A172 (cell line): ENCODE data around the gene ARHGEF7. TPM values are rescaled to one million over a fixed set of nuclear protein-coding genes. Genes with fewer than 3 reads are reported as not detected.

ENCODE experiments used
- DNase-seq: peaks from one replicate; pipeline ENCODE4 v3.0.0-alpha.2; 2015; ENCODE audit warnings: low spot score
- total RNA-seq: library from RNA; depleted of rRNA; stranded (reverse); fragments of >200 nt; shearing (Covaris generic); gene quantifications from 2 replicates; pipeline ENCODE4 v1.2.3, GENCODE V29; 2014

Gene ARHGEF7
- total RNA-seq, 1 experiment from 2014 or later: 26.9 TPM

DNA sequence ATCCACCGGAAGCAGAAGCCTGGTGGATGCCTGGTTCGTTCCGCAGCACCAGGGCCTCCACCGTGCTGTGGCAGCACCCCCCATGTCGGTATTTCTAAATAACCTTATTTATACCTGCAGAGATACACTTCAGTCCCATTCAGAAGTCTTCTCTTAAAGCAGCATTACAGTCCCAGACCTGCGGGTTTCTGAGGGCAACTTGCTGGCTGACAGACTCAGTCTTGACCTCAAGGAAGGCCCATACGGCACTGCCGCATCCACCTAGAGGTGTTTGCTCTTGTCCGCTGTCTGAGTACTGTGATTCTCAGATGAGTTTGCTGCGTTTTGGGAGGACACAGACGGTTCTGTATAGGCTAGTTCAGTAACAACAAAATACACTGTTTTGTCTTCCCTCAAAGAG lies 188.4 kb downstream of the ARHGEF7 start:
- no peak for DNase-seq

DNA sequence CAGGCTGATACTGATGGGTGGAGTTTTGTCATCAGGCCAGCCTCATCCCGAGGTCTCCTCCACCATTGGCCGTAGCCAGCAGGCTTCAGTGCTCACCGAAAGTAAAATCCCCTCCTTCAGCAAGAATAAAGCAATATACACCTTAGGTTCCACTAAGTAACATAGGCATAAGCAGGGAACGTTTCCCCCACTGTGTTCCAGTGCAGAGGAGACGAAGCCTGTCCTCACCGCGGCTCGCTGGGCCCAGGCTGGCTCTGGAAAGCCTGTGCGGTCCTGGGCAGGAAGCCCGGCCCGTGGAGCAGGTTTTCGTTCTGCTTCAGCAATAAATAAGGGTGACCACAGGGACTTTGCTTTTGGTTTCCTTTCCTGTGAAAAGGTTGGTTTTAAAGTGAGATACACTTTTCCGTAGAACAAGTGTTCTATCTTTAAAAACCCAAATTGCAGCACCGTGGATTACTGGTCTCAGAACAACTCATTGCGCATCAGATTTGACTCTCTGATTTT lies 189.0 kb downstream of the ARHGEF7 start:
- no peak for DNase-seq

DNA sequence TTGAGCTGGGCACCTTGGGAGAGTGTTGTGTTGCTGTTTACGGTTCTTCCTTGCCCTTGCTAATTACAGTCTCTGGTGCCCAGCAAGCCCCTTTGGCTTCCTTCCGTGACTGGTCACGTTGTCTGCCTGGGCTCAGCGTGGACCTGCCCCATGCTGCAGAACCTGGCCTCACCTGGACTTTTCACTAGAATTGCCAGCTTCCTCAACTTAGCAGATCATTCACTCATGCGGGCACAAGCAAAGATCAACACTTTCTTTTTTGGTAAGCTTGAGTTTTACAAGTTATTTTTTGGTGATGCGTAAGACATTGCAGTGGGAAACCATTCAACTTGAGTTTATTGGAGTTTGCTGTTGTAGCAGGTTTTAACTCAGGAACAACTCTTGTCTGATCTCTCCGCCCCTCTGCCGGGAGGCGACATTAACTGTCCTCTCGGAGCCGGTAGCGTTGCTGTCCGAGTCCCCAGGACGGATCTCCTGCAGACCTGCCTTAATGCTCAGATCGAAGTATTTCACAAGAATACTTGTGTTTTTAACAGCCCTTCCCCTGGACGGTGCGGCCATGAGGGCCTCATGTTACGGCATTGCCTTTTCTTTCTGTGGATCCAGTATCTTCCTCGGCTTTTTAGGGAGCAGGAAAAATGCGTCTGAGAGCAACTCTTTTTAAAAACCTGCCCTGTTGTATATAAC lies 189.6 kb downstream of the ARHGEF7 start:
- no peak for DNase-seq

DNA sequence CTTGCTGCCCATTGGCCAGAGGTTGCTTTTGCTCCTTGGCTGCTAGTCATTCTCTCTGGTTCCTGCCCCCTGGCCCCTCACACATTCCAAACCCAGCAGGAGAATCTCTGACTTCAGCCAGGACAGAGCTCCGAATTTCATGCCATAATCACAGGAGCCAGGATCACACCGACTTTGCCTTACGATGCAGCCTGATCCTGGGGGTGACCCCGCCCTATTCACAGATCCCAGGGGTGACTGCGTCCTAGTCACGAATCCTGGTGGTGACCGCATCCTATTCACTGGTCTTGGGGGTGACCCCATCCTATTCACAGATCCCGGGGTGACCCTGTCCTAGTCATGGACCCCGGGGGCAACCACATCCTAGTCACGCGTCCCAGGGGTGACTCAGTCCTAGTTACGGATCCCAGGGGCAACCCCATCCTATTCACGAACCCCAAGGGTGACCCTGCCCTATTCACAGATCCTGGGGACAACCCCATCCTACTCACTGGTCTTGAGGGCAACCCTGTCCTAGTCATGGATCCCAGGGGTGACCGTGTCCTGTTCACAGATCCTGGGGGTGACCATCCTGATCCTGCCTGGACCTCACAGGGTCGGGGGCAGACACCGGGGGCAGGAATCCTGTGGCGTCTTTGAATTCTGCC lies 198.0 kb downstream of the ARHGEF7 start:
- no peak for DNase-seq

DNA sequence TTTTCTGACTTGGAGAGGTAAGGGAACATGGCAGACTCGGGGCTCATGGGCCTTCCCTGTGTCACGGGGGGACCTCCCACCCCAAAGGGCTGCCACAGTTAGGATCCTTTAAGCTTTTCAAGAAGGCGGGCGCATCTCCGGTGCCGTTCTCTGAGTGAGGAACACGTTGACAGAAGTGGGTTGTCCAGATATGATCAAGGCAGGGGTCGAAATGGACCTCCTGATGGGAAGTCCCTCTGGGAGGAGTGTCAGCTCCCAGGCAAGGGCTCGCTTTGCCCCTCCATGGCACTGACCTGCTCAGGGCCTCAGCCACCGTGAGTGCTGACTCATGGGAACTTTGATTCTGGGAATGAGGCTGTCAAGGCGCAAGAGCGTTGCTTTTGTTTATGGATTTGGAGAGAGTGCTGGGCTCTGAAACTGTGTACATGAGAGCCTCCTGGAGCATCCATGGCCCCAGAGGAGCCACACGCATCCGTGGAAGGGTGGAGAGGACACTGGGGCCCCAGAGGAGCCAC lies 198.9 kb downstream of the ARHGEF7 start:
- no peak for DNase-seq

DNA sequence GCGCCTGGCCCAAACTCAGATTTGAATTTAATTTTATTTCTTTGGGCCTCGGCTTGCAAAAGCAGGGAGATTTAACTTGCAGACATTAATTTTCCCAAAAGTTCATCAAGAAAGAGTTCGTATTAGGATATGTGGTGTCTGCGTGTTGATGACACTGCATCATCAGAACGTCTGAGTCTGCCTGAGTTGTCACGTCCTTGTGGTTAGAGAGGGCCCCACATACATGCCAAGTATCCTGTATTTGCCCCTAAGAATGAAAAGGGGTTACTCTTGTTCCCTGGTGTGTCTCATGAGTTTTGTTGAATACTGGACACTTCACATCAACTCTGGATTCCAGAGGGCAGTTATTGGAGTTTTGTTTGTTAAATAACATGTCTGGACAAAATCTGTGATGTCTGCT lies 199.7 kb downstream of the ARHGEF7 start:
- no peak for DNase-seq

DNA sequence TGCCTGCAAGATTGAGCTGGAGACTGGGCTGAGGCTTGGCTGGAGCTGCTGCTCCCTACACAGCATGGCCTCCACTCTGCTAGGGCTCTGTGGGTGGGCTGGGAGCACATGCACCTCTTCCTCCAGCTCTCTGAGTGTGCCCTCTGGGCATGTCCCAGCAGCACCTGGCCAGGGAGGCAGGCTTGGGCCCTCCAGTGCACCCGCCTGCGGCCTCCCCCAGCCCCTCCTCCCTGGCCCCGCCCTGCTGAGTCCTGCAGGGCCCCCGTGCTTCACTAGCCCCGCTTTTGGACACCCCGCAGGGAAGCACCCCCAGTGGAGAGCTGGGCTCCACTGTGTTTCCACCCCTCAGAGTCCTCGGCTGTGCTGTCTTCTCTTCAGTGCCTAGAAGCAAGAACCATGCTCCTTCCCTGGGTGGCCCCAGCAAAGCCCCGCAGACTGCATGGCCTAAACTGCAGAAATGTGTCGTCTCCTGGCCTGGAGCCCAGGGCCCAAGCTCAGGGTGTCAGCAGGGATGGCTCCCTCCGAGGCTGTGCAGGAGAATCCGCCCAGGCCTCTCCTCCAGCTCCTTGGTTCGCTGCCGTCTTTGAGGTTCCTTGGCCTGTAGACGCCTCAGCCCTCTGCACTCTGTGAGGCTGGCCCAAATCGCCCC lies 200.4 kb downstream of the ARHGEF7 start:
- no peak for DNase-seq

DNA sequence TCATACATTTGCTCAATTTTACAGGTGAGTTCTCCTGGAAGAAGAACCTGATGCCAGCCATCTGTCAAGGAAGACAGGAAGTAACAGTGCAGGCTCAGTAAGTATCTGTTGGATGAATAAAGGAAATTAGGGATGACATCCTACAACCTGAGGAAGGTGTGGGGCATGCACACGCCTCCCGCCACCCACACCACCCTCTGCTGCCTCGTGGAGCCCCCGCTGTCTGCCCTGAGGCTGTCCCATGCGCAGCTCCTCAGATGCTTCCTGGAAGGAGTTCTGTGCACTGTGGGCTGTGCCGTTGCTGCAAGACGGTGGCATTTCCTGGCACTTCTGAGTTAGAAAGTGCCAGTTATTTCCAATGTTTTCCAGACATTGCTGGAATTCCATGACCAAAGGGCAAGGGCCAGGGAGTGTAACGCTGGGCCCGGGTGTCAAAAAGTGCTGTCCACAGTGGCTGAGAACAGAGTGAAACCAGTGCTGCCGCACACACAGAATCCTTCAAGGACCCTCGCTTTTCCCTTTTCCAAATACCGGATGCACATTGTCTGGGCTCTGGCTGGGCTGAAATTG lies 201.1 kb downstream of the ARHGEF7 start:
- no peak for DNase-seq

DNA sequence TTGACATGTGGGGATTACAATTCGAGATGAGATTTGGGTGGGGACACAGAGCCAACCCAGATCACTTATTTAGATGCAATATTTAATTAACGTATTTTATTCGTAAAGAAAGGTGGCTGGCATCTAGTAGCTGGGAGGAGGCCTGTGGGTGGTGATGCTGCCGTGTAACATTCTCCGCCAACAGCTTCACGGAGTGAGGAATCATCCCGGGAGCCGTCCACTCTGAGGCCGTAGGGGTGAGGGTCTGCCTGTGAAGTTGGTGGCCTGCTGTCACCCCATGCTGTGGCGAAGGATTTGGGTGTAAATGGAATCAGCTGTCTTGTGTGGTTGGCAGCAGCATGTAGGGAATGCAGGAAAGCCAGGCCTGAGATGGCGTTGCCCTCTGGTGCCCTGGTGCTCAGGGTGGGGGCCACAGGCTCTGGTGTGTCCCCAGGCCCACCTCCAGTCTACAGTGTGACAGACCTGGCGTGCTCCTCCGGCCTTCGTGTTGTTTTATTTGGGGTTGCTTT lies 202.0 kb downstream of the ARHGEF7 start:
- DNase-seq: no peak

DNA sequence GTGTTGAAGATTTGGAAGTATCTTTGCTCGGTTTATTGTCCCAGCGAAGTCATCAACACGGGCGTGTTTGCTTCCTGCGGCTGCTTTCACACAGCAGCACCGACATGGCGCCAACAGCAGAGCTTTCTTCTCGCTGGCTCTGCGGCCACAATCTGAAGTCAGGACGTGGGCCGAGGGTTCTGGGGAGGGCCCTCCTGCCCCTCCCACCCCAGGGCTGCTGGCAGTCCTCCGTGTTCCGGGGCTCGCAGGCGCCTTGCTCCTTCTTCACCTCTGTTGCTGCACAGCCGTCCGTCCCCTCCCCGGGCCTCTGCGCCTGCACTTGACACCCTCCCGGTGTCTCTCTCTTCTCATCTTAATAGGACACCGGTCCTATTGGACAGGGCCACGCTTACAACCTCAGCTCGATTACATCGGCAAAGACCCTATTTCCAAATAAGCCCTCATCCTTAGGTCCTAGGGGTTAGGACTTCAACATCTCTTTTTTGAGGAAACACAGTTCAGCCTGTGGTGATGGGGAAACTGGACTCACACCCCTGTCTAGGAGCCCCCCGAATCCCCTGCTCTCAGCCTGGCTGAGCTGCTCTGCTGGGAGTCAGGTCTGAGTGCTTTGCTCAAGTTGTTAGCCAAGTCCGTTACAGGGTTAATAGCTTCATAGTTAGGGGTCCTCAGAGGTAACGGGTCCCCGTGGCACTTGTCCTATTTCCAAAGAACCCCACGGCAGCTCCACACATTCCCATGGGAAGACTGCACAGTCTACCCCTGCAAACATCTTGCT lies 202.6 kb downstream of the ARHGEF7 start:
- DNase-seq: no peak

DNA sequence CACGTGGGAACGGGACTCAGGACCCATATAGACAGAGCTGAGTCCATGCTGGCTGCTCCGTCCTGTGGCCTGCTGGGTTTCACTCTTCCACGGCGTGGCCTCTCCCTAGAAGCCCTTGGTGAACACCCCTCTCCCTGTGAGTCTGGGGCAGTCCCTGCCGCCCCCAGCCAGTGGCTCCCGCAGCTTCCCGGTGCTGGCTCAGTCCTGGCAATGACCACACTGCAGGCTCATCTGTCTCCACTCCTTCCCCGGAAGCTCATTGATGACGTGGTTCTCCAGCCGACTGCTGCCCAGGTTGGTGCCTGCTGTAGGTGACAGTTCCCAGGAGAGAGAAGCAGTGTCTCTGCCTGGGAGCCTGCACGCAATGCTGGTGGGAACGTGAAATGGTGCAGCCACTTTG lies 203.3 kb downstream of the ARHGEF7 start:
- no peak for DNase-seq

DNA sequence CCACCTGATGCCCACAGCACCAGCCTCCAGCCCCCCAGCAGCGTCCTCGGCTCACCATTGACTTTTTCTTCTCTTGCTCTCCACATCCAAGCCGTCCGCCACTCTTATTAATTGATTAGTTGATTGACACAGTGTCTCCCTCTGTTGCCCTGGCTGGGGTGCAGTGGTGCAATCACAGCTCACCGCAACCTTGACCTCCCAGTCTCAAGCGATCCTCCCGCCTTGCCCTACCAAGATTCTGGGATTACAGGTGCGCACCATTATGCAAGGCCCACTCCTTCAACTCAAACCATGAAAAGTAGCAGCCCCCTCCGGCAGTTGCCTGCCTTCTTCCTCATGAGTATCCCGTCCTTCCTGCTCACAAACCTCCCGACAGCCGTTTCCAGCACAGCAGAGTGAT lies 204.4 kb downstream of the ARHGEF7 start:
- no peak for DNase-seq

DNA sequence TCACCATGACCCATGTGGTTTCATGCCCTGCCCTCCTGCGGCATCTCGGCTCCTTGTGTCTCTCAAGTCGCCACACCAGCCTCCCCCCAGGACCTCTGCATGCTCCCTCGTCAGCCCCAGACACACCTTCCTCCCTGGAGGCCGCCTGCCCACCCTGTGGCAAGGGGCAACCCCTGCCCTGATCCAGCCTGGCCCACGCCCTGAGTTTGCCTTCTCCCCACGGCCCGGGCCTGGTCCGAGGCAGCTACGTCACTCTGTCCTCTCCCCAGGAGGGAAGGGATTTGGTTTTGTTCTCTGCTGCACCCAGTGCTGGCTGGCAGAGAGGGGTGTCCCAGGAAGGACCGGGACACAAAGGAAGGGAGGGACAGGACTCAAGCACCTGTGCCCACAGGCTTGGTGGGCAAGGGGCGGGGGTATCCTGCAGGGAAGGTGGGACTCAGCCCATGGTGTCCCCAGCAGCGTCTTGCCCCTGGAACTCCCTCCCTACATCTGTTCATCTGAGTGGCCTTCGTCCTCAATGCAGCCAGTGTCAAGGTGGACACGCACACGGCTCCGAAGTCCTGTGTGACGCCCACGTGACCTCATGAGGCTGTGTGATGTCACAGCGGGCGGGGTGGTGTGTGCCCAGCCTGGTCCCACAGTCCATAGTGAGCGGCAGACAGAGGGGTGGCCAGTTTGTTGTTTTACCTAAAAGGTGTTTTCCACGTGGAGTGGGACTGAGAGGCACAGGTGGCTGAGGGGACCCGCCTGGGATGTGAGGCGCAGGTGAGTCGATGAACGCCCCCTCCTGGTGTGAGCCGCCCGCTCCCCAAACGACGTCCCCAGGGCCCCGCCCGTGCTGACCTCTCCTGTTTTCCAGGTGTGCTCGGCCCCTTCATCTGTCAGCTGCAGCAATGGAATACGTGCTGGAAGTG lies 205.1 kb downstream of the ARHGEF7 start, which contains the start of gene TEX29:
Gene TEX29, plus strand, starts transcription at position 645 of the 914 bp plus-strand sequence. Its CDS starts 249 bp downstream, at position 894.
- no peak for DNase-seq

DNA sequence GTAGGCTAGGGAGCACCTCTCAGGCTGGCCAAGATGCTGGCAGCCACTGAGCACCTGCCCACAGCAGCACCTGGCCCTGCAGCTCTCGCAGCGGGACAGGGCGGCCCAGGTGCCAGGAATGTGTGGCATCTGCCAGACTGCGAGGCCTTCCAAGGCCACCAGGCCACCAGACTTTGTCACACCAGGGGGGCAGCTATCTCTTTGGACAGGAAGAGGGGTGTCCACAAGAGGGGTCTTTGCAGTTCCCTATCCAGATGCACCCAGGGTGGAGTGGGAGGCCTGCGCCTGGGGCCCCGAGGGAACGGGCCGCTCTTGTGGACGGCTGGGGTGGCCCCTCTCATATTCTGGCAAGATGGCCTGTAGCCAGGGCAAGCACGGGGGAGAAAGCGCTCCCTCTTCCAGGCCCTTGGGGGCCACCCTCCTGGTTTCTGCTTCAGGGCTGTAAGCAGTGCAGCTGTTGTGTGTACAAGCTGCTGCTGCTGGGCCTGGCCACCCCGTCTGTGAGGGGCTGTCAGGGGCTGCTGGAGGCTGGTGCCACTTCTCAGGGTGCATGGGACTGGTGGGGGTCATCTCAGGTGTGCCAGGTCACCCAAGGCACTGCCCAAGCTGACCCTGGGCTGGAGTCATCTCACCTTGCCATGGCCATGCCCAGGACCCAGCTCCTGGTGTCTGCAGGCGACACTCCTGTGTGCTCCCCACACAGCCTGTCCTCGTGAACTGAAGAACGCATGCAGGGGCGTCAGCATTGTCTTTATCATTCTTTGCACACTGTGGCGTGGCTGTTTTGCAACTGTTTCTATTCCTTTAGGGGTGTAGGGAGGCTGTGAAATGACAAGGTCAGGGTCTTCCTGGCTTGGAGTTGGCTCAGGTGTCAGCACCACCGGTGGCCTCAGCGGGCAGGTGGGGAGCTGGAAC lies 207.1 kb downstream of the ARHGEF7 start:
- no peak for DNase-seq

DNA sequence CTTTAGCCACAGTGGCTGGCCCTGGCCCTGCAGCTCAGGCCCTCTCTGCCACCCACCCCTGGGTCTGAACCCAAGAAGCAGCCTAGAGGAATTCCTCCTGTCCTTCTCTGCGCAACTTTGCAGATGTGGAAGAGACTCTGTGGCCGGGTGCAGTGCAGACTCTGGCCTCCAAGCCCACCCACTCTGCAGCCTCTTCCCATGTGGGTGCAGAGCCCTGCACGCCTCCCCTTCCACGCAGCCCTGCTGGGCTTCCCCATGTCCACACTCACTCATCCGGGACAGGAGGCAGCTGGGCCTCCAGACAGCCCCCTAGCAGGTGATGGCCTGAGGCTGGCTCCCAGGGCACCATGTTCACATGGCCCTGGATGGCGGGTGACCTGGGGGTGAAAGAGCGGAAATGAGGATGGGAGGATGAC lies 207.8 kb downstream of the ARHGEF7 start:
- DNase-seq: no peak

DNA sequence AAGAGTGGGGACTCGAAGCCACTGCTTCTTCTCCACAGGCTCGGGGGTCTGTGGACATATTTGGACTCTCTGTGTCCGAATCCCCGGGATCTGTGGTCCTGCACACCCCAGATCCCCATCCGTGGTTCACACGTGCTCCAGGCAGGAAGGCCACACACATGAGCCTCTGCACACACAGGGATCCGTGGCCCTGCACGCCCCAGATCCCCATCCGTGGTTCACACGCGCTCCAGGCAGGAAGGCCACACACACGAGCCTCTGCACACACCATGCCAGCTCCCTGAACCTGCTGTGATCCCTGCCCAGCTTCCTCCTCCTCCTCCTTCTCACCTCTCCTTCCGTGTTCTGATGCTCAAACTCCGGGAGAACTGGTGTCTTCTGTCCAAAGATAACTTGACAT lies 208.4 kb downstream of the ARHGEF7 start:
- no peak for DNase-seq

DNA sequence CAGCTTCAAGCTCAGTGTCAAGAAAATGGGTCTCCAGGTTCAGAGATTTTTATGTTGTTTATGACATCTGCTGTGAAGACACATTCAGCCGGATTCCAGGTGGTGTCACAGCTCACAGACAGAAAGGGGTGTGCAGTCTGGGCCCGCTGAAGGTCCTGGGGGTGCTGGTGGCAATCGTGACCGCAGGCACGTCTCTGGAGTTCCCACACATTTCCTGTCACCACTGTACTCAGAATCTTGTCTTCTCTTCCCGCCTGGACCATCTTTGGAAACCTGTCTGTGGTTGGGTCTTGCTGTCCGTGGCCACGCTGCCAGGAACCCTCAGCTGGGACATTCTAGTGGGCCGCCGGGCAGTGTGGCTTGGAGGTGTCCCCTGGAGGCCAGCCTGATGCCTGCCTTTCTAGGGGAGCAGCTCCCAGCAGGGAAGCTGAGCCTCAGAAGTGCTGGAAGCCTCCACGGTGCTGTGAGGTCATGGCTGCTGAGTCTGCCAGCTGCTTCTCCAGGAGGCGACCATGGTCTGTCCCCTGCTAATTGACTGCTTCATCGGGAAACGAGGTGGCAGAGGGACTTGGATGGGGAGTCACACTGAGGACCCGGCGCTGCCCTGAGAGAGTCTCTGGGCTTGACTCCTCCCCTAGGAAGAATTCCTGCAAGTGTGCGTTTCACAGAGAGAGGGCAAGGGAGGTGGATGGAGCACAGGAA lies 209.0 kb downstream of the ARHGEF7 start:
- DNase-seq: no peak

DNA sequence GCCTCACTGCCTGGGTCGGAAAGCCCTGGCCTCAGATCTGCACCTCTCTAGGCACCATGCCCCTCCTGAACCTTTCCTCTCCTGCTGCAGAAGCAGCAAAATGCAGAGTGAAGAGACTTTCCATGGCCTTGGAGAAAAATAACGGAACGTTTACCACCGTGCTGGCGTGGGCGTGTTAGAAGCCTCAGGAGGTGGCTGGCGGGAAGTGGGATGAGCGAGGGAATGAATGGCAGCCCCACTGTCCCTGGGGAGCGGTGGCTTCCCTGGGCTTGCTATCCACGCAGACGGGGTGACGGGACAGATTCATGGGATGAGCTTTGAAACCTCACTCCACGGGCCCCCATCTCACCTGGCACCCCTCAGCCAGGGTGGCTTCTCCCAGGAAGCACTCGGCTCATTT lies 209.6 kb downstream of the ARHGEF7 start:
- DNase-seq: no peak
